Measurements from ENCODE around the gene SULT1E1. TPM values are rescaled to one million over a fixed set of nuclear protein-coding genes. Genes with fewer than 3 reads are reported as not detected.

Gene SULT1E1
- total RNA-seq, 2 donors from 2014 or later: not detected

GRCh38 chr4:69860521-69861298, 765 bp upstream of the SULT1E1 start:
- H3K4me3 Mint-ChIP-seq: no peak overlapping the region
- H3K27ac Mint-ChIP-seq: no peak overlapping the region
- H3K36me3 Mint-ChIP-seq (ENCODE audit: low read depth): no peaks in the 10 kb centered on the region
- ATAC-seq (replicated peaks): no peak
- H3K4me1 Mint-ChIP-seq: no peaks in the 10 kb centered on the region
- no peaks in the 10 kb centered on the region for H3K9me3 Mint-ChIP-seq
- H3K27me3 Mint-ChIP-seq: peaks cover 3% of the 10 kb centered on the region

GRCh38 chr4:69859140-69859685, 732 bp downstream of the SULT1E1 start:
- Mint-ChIP-seq H3K4me1 (no peaks in the 10 kb centered on the region), H3K27ac (no peak overlapping the region), H3K9me3 (no peaks in the 10 kb centered on the region), H3K27me3 (peaks cover 3% of the 10 kb centered on the region), H3K4me3 (no peak overlapping the region), H3K36me3 (ENCODE audit: low read depth) (no peaks in the 10 kb centered on the region)
- no peak for ATAC-seq (replicated peaks)

GRCh38 chr4:69858690-69859089, 1.3 kb downstream of the SULT1E1 start:
- no peak for ATAC-seq (replicated peaks)
- Mint-ChIP-seq H3K4me3 (no peak overlapping the region), H3K9me3 (no peaks in the 10 kb centered on the region), H3K27me3 (peaks cover 3% of the 10 kb centered on the region), H3K36me3 (ENCODE audit: low read depth) (no peaks in the 10 kb centered on the region), H3K27ac (no peak overlapping the region), H3K4me1 (no peaks in the 10 kb centered on the region)

- no peak overlapping the region for H3K27ac Mint-ChIP-seq
- no peaks in the 10 kb centered on the region for H3K9me3 Mint-ChIP-seq
- no peaks in the 10 kb centered on the region for H3K36me3 Mint-ChIP-seq (ENCODE audit: low read depth)
- no peaks in the 10 kb centered on the region for H3K4me1 Mint-ChIP-seq
- peaks cover 7% of the 10 kb centered on the region for H3K27me3 Mint-ChIP-seq
- no peak for ATAC-seq (replicated peaks)
- H3K4me3 Mint-ChIP-seq: no peak overlapping the region
Observed at GRCh38 chr4:69855822-69856221, 4.1 kb downstream of the SULT1E1 start.

- Mint-ChIP-seq H3K27me3 (peaks cover 4% of the 10 kb centered on the region), H3K4me1 (no peaks in the 10 kb centered on the region), H3K27ac (no peak overlapping the region), H3K4me3 (no peak overlapping the region), H3K9me3 (no peaks in the 10 kb centered on the region), H3K36me3 (ENCODE audit: low read depth) (no peaks in the 10 kb centered on the region)
- ATAC-seq (replicated peaks): peak; percentile 23
Observed at GRCh38 chr4:69849969-69850368, 10.0 kb downstream of the SULT1E1 start.

- ATAC-seq (replicated peaks): no peak
- H3K9me3 Mint-ChIP-seq: no peaks in the 10 kb centered on the region
- H3K4me3 Mint-ChIP-seq: no peak overlapping the region
- no peaks in the 10 kb centered on the region for H3K36me3 Mint-ChIP-seq (ENCODE audit: low read depth)
- peaks cover 4% of the 10 kb centered on the region for H3K27me3 Mint-ChIP-seq
- no peaks in the 10 kb centered on the region for H3K4me1 Mint-ChIP-seq
- no peak overlapping the region for H3K27ac Mint-ChIP-seq
Observed at GRCh38 chr4:69849297-69849696, 10.6 kb downstream of the SULT1E1 start.

GRCh38 chr4:69848028-69848427, 11.9 kb downstream of the SULT1E1 start:
- Mint-ChIP-seq H3K36me3 (ENCODE audit: low read depth) (no peaks in the 10 kb centered on the region), H3K4me3 (no peak overlapping the region), H3K27me3 (no peaks in the 10 kb centered on the region), H3K9me3 (no peaks in the 10 kb centered on the region), H3K4me1 (no peaks in the 10 kb centered on the region), H3K27ac (no peak overlapping the region)
- ATAC-seq (replicated peaks): no peak

GRCh38 chr4:69843932-69844331, 16.0 kb downstream of the SULT1E1 start:
- Mint-ChIP-seq H3K27ac (no peak overlapping the region), H3K36me3 (ENCODE audit: low read depth) (no peaks in the 10 kb centered on the region), H3K9me3 (no peaks in the 10 kb centered on the region), H3K4me1 (no peaks in the 10 kb centered on the region), H3K4me3 (no peak overlapping the region), H3K27me3 (no peaks in the 10 kb centered on the region)
- ATAC-seq (replicated peaks): no peak

GRCh38 chr4:69843301-69843700, 16.6 kb downstream of the SULT1E1 start:
- H3K4me1 Mint-ChIP-seq: no peaks in the 10 kb centered on the region
- no peaks in the 10 kb centered on the region for H3K36me3 Mint-ChIP-seq (ENCODE audit: low read depth)
- H3K4me3 Mint-ChIP-seq: no peak overlapping the region
- no peak for ATAC-seq (replicated peaks)
- H3K9me3 Mint-ChIP-seq: no peaks in the 10 kb centered on the region
- H3K27ac Mint-ChIP-seq: no peak overlapping the region
- no peaks in the 10 kb centered on the region for H3K27me3 Mint-ChIP-seq

- ATAC-seq (replicated peaks): no peak
- no peak overlapping the region for H3K27ac Mint-ChIP-seq
- H3K9me3 Mint-ChIP-seq: no peaks in the 10 kb centered on the region
- H3K36me3 Mint-ChIP-seq (ENCODE audit: low read depth): no peaks in the 10 kb centered on the region
- H3K27me3 Mint-ChIP-seq: no peaks in the 10 kb centered on the region
- H3K4me3 Mint-ChIP-seq: no peak overlapping the region
- no peaks in the 10 kb centered on the region for H3K4me1 Mint-ChIP-seq
Observed at GRCh38 chr4:69838977-69839376, 21.0 kb downstream of the SULT1E1 start.

GRCh38 chr4:69836287-69836686, 23.7 kb downstream of the SULT1E1 start:
- H3K36me3 Mint-ChIP-seq (ENCODE audit: low read depth): no peaks in the 10 kb centered on the region
- H3K27ac Mint-ChIP-seq: no peak overlapping the region
- H3K4me1 Mint-ChIP-seq: peaks cover 4% of the 10 kb centered on the region
- no peak overlapping the region for H3K4me3 Mint-ChIP-seq
- H3K27me3 Mint-ChIP-seq: peaks cover 5% of the 10 kb centered on the region
- ATAC-seq (replicated peaks): no peak
- H3K9me3 Mint-ChIP-seq: no peaks in the 10 kb centered on the region

- Mint-ChIP-seq H3K27ac (no peak overlapping the region), H3K9me3 (no peaks in the 10 kb centered on the region), H3K27me3 (peaks cover 5% of the 10 kb centered on the region), H3K36me3 (ENCODE audit: low read depth) (no peaks in the 10 kb centered on the region), H3K4me3 (no peak overlapping the region), H3K4me1 (peaks cover 4% of the 10 kb centered on the region)
- ATAC-seq (replicated peaks): no peak
Observed at GRCh38 chr4:69835766-69836165, 24.2 kb downstream of the SULT1E1 start.

- no peak for ATAC-seq (replicated peaks)
- Mint-ChIP-seq H3K9me3 (no peaks in the 10 kb centered on the region), H3K4me3 (no peak overlapping the region), H3K36me3 (ENCODE audit: low read depth) (no peaks in the 10 kb centered on the region), H3K27ac (no peak overlapping the region), H3K4me1 (peaks cover 4% of the 10 kb centered on the region), H3K27me3 (peaks cover 5% of the 10 kb centered on the region)
Observed at GRCh38 chr4:69833251-69833650, 26.7 kb downstream of the SULT1E1 start.

GRCh38 chr4:69832326-69833030, 27.5 kb downstream of the SULT1E1 start:
- no peak overlapping the region for H3K4me3 Mint-ChIP-seq
- H3K27me3 Mint-ChIP-seq: peaks cover 5% of the 10 kb centered on the region
- H3K27ac Mint-ChIP-seq: no peak overlapping the region
- no peaks in the 10 kb centered on the region for H3K36me3 Mint-ChIP-seq (ENCODE audit: low read depth)
- H3K4me1 Mint-ChIP-seq: peaks cover 4% of the 10 kb centered on the region
- no peak for ATAC-seq (replicated peaks)
- no peaks in the 10 kb centered on the region for H3K9me3 Mint-ChIP-seq
